ENCODE measurements around the gene NCOA7.

- TF ChIP-seq POLR2A (IDR thresholded peaks at IDR 0.05), result no peak
- TF ChIP-seq, protein P1, sequence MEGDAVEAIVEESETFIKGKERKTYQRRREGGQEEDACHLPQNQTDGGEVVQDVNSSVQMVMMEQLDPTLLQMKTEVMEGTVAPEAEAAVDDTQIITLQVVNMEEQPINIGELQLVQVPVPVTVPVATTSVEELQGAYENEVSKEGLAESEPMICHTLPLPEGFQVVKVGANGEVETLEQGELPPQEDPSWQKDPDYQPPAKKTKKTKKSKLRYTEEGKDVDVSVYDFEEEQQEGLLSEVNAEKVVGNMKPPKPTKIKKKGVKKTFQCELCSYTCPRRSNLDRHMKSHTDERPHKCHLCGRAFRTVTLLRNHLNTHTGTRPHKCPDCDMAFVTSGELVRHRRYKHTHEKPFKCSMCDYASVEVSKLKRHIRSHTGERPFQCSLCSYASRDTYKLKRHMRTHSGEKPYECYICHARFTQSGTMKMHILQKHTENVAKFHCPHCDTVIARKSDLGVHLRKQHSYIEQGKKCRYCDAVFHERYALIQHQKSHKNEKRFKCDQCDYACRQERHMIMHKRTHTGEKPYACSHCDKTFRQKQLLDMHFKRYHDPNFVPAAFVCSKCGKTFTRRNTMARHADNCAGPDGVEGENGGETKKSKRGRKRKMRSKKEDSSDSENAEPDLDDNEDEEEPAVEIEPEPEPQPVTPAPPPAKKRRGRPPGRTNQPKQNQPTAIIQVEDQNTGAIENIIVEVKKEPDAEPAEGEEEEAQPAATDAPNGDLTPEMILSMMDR (IDR thresholded peaks at IDR 0.05), result no peak
These were observed 137.0 kb downstream of the NCOA7 start for GRCh38 chr6:125927761-125928160.

All from right lobe of liver (tissue), 4 donors.